IPS-20b (cell line): ENCODE data around the gene CRADD.
A peak's percentile ranks its signal among the peaks of the same experiment; 100 is the strongest.

Source experiments
- H3K27ac ChIP-seq: one replicate; pipeline ENCODE4 v1.5.1; 2013; ENCODE audit warnings: low read length
- H3K27me3 ChIP-seq: 2 replicates; pipeline ENCODE4 v1.6.1; 2013; ENCODE audit warnings: mild to moderate bottlenecking, low read length, inconsistent platforms; ENCODE audit not compliant: insufficient read depth
- H3K36me3 ChIP-seq: 2 replicates; pipeline ENCODE4 v1.6.1; 2013; ENCODE audit warnings: low read depth, mild to moderate bottlenecking, inconsistent platforms, low read length, moderate library complexity; ENCODE audit not compliant: insufficient read depth
- H3K4me1 ChIP-seq: 2 replicates; pipeline ENCODE4 v1.6.1; 2013; ENCODE audit warnings: mild to moderate bottlenecking, control low read depth, inconsistent platforms, low read length, moderate library complexity; ENCODE audit not compliant: insufficient read depth
- H3K4me3 ChIP-seq: 2 replicates; pipeline ENCODE4 v1.5.1; 2013; ENCODE audit warnings: mild to moderate bottlenecking, low read length, inconsistent platforms
- H3K9ac ChIP-seq: 2 replicates; pipeline ENCODE4 v1.6.1; 2013; ENCODE audit warnings: low read depth, mild to moderate bottlenecking, inconsistent platforms, low read length, moderate library complexity
- H3K9me3 ChIP-seq: 2 replicates; pipeline ENCODE4 v1.6.1; 2013; ENCODE audit warnings: mild to moderate bottlenecking, low read depth, low read length, inconsistent platforms; ENCODE audit not compliant: insufficient read depth

Gene CRADD

DNA sequence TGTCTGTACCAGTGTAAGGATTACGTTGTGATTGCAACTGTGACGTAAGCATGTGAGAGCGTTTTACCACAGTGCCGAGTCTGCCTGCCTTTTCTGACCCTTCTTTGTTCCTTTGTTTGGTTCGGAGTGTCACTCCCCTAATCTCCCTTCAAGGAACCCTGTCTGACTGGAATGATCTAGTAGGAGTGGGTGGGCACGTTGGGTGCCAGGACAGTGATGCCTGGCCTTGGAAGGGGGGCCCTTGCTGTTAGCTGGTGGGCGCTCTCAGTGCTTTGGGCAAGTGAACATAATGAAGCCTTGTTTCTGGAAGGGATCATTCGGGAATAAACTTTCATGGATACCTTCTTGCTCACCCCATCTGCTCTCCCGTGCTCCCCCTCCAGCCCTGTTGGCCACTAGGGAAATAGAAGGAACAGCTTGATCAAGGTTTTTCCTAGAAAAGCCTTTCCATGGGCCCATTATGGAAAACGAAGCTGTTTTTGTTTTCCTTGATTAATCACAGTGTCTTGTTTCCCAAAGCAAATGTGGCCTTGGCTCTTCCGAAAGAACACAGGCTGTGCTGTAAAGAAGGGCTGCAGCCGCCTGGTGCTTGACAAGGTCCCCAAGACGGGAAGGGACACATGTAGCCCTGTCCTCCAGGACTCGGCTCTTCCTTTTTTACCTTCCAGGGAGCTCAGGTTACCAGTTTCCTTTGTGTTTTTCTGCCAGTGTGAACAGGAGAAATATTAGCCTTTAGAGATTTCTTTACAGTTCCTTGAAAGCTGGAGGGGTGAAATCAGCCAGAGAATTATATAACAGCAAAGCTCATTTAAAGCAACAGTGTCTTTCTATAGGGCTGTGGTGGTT, 215.5 kb downstream of the CRADD start:
- H3K27me3 ChIP-seq = no peaks in the 10 kb centered on the region
- peak overlapping the region; percentile 39; the same call in 1 of the 2 replicates for H3K9ac ChIP-seq
- H3K9me3 ChIP-seq = no peaks in the 10 kb centered on the region; the same call in 1 of the 2 replicates
- H3K4me1 ChIP-seq = peaks cover 10% of the 10 kb centered on the region; the same call in 1 of the 2 replicates
- H3K36me3 ChIP-seq = no peaks in the 10 kb centered on the region
- no peak overlapping the region for H3K27ac ChIP-seq
- no peak overlapping the region for H3K4me3 ChIP-seq

DNA sequence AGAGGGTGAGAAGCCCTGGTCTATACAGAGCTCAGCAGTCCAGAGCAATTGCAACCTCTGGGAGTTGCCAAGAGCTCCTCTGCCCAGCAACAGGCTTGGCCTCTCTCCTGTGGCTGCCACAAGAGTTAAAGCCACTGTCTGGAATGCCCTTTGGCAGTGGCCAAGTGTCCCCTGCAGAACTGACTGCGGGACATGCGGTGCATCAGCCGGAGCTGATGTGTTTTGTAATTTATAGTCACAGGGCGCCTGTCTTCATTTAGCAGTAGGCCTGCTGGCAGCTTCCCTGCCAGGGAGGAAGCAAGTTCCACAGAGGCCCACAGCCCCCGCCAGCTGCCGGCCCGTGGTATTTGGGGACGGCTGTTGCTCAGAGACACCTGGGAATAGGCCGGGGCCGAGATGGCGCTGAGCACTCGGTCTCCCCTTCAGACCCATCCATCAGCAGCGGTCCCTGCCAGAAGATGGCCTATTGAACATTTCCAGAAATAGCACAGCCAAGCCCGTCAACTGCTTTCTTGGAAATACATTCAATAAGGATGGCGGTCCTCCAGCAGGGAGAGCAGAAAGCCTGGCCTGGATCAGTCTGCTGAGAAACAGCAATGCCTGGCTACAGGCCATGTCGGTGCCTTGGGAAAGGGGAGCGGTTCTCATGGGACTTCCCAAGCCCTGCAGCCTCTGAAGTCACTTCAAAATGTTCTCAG, 217.4 kb downstream of the CRADD start:
- Histone ChIP-seq H3K4me1 (peaks cover 10% of the 10 kb centered on the region; the same call in 1 of the 2 replicates), H3K27ac (no peak overlapping the region), H3K9me3 (no peaks in the 10 kb centered on the region; the same call in 1 of the 2 replicates), H3K27me3 (no peaks in the 10 kb centered on the region), H3K36me3 (no peaks in the 10 kb centered on the region), H3K4me3 (no peak overlapping the region), H3K9ac (no peak overlapping the region)

DNA sequence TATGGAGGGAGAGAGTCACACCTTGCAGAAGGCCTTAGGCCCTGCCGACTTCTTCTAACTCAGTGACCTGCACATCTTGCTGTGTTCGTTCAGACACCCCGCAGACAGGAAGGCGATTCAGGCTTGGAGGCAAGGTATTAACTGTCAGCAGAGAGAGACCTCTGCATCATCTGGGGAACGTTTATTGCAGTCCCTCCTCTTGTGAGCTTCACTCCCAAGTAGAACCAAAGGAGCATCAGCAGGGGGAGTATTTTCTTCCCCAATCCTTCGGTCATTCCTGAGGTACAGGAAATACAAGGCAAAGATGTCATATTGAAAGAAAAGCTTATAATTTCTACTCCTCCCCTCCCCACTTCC, 217.9 kb downstream of the CRADD start:
- H3K9me3 ChIP-seq = no peaks in the 10 kb centered on the region; the same call in 1 of the 2 replicates
- no peak overlapping the region for H3K9ac ChIP-seq
- no peak overlapping the region for H3K27ac ChIP-seq
- H3K36me3 ChIP-seq = no peaks in the 10 kb centered on the region
- H3K4me3 ChIP-seq = no peak overlapping the region
- peaks cover 10% of the 10 kb centered on the region; the same call in 1 of the 2 replicates for H3K4me1 ChIP-seq
- no peaks in the 10 kb centered on the region for H3K27me3 ChIP-seq

DNA sequence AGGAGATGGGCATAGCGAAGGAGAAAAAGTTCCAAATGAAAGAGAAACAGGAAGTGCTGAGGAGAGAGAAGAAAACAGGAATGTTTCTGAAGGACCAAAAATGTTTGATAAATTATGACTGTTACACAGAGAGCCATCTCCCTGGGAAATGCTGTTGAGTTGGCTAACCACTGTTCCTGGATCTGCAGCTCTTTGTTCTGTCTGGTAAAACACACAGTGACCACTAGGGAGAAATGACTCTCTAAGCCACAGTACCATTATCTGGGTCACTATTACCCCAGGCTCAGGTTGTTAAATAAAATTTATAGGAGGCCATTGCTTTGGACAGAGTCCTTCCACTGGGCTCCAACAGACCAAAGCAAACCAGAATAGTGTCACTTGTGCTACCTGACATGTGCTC, 219.3 kb downstream of the CRADD start:
- Histone ChIP-seq H3K27ac (no peak overlapping the region), H3K4me3 (no peak overlapping the region), H3K27me3 (no peaks in the 10 kb centered on the region), H3K4me1 (peaks cover 10% of the 10 kb centered on the region; the same call in 1 of the 2 replicates), H3K36me3 (no peaks in the 10 kb centered on the region), H3K9me3 (no peaks in the 10 kb centered on the region; the same call in 1 of the 2 replicates), H3K9ac (no peak overlapping the region)

DNA sequence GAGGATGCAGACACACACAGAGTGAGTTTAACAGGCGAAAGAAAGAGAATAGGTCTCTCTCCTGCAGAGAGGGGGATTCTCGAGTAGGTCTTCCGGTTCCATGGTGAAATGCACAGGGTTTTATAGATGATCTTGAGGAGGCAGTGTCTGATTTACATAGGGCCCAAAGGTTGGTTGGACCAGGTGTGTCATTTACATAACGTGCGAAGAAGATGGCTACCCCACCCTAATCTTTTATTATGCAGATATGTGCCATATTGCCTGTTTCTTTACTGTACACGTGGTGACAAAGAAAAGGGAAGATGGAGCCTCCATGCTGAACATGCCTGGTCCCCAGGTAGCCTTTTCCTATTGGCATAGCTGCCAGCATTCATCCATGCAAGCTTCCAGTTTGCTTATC, 219.8 kb downstream of the CRADD start:
- no peak overlapping the region for H3K4me3 ChIP-seq
- H3K9ac ChIP-seq = no peak overlapping the region
- H3K27me3 ChIP-seq = no peaks in the 10 kb centered on the region
- H3K4me1 ChIP-seq = peaks cover 10% of the 10 kb centered on the region; the same call in 1 of the 2 replicates
- no peaks in the 10 kb centered on the region for H3K36me3 ChIP-seq
- H3K9me3 ChIP-seq = no peaks in the 10 kb centered on the region; the same call in 1 of the 2 replicates
- no peak overlapping the region for H3K27ac ChIP-seq

DNA sequence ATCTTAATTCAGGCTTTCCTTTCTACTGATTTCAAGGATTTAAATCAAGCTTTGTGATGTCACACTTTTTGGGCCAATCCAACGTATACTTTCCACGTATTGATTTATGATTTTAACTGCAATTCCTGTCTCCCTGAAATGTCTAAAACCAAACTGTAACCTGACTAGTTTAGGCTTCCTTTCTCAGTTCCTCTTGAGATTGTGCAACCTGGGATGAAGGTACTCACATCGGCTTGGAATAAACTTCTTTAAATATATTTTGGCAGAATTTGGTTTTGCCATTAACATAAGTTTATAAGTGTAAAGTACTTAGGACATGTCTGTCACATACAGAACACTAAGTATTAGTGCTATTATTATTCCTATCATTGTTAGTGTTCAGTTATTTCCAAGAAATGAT, 224.6 kb downstream of the CRADD start:
- Histone ChIP-seq H3K36me3 (no peaks in the 10 kb centered on the region), H3K27me3 (no peaks in the 10 kb centered on the region), H3K4me3 (no peak overlapping the region), H3K27ac (no peak overlapping the region), H3K9me3 (no peaks in the 10 kb centered on the region), H3K4me1 (no peaks in the 10 kb centered on the region), H3K9ac (no peak overlapping the region)

DNA sequence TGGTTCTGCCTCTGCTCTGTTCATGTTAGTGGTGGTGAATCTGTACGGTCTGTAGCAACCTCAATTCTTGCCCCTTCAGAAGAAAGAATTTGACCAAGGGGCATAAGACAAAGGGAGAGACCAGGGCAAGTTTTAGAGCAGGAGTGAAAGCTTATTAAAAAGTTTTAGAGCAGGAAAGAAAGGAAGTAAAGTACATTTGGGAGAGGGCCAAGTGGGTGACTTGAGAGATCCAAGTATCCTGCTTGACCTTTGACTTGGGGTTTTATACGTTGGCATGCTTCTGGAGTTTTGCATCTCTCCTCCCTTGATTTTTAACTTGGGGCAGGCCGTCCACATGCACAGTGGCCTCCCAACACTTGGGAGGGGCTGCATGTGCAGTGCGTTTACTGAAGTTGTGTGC, 225.0 kb downstream of the CRADD start:
- Histone ChIP-seq H3K27me3 (no peaks in the 10 kb centered on the region), H3K9me3 (no peaks in the 10 kb centered on the region), H3K27ac (no peak overlapping the region), H3K4me1 (no peaks in the 10 kb centered on the region), H3K9ac (no peak overlapping the region), H3K4me3 (no peak overlapping the region), H3K36me3 (no peaks in the 10 kb centered on the region)

DNA sequence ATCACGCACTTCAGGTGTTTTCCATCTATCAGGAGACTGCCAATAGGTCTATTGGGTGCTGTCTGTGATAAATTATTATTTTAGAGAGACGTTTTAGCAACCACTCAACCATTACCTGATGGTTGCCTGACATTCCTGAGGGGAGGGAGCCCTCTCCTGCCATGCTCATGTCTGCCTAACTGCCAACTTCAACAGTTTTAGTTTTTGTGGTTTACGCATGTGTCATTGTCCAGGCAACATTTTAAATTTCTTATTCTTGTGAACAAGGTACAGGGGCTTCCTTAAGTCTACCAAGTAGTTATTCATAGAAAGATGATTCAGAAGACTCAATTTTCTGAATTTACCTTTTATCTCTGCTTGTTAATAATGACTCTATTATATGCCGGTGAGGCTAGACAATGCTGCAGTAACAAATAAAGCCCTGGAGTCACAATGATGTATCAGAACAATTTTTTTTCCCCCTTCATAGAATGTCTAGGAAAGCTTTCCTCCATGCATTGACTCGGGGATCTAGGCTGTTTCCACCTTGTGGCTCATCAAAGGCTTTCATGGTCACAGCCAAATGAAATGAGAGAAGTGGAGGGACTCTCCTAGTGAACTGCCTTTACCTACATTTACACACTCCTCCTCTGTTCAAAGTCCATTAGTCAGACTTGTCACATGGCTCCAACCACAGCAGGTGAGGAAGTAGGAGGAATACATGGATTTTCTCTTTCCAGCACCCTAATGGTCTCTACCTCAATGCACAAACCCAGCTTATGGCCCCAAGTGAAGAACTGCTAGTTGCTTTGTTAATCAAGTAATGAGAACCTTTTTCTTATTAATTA, 225.8 kb downstream of the CRADD start:
- no peak overlapping the region for H3K4me3 ChIP-seq
- H3K36me3 ChIP-seq = no peaks in the 10 kb centered on the region
- H3K27me3 ChIP-seq = no peaks in the 10 kb centered on the region
- H3K9ac ChIP-seq = no peak overlapping the region
- H3K4me1 ChIP-seq = no peaks in the 10 kb centered on the region
- H3K27ac ChIP-seq = no peak overlapping the region
- H3K9me3 ChIP-seq = no peaks in the 10 kb centered on the region

DNA sequence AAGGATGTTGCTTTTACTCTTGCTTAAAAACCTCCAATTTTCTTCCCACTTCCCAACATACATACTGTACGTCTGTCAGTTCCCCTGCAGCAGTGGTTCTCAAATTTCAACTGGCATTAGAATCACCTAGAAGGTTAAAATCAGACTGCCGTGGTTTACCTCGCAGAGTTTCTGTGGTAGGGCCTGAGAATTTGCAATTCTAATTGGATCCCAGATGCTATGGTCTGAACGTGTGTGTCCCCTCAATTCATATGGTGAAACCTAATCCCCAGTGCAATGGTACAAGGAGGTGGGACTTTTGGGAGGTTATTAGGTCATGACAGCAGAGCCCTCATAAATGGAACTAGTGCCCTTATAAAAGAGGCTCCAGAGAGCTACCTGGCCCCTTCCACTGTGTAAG, 226.9 kb downstream of the CRADD start:
- no peak overlapping the region for H3K27ac ChIP-seq
- H3K36me3 ChIP-seq = no peaks in the 10 kb centered on the region
- H3K27me3 ChIP-seq = no peaks in the 10 kb centered on the region
- H3K9ac ChIP-seq = no peak overlapping the region
- H3K4me3 ChIP-seq = no peak overlapping the region
- H3K4me1 ChIP-seq = no peaks in the 10 kb centered on the region
- no peaks in the 10 kb centered on the region for H3K9me3 ChIP-seq

DNA sequence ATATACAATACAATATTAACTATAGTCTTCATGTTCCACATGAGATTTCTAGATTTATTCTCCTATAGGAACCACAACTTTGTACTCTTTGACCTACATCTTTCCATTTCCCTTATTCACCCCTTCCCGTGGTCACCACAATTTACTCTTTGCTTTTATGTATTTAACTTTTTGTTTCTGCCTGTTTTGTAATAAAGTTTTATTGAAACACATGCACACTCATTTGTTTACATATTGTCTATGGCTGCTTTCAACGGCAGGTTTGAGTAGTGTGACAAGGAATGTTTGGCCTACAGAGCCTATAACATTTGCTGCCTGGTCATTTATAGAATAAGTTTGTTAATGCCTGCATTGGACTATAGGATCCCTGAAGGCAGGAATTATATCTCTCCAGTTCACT, 231.1 kb downstream of the CRADD start:
- Histone ChIP-seq H3K27me3 (no peaks in the 10 kb centered on the region), H3K27ac (no peak overlapping the region), H3K4me1 (no peaks in the 10 kb centered on the region), H3K36me3 (no peaks in the 10 kb centered on the region), H3K9me3 (no peaks in the 10 kb centered on the region), H3K9ac (no peak overlapping the region), H3K4me3 (no peak overlapping the region)

DNA sequence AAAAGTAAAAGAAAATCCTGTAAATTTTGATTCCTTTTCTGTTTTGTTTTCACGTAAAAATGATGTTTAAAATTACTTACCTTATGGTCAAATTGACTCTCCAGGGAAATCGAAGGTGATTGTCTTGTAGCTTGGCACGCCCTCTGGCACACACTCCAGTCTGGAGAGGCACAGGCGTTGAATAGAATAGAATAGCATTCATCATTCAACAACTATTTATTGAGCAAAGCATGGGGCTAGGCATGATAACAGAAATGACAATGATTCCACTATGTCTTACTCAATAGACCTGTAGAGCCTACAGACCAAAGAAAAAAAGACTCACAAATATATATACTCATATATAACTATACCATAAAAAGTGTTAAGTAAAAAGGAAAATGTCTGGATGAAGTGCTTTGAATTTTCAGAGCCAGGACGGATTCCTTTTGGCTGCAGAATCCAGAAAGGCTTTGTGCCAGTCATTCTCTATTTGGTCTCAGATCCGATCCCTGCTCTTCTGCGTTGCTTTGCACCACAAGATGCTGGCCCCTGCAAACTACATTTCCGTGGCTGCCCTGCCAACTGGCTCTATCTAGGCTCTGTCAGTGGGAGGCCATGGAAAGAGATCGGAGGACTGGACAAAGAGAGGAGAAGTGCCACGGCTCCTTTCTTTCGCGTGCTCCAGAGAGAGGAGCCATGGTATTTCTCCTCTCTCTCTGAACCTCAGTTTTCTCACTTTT, 231.8 kb downstream of the CRADD start:
- Histone ChIP-seq H3K9ac (no peak overlapping the region), H3K36me3 (no peaks in the 10 kb centered on the region), H3K4me1 (no peaks in the 10 kb centered on the region), H3K27ac (no peak overlapping the region), H3K4me3 (no peak overlapping the region), H3K9me3 (no peaks in the 10 kb centered on the region), H3K27me3 (no peaks in the 10 kb centered on the region)
